ENCODE measurements around the gene ADH6.

GRCh38 chr4:99161373-99162099 lies 57.5 kb downstream of the ADH6 start:
- TF ChIP-seq ATF7 (IDR thresholded peaks at IDR 0.05) (no peak), ATF7 (CRISPR knock-in tag; IDR thresholded peaks at IDR 0.05) (no peak), HDAC6 (IDR thresholded peaks at IDR 0.05; ENCODE audit: low read depth, low read length) (no peak), ZNF335 (CRISPR knock-in tag; IDR thresholded peaks at IDR 0.05) (no peak), POLR2A (IDR thresholded peaks at IDR 0.05; ENCODE audit: insufficient read depth in 1 of 2, low read depth in 2 of 2, low read length in 2 of 2) (no peak), GZF1 (CRISPR knock-in tag; IDR thresholded peaks at IDR 0.05) (no peak)

All from HepG2 (cell line).